Loucy (cell line): ENCODE results near the gene OCIAD2.

Experiments used
- H2AFZ ChIP-seq: fragments of 200-600 bp; sonication (generic); 2 replicates; pipeline ENCODE4 v1.6.0; 2016; ENCODE audit warnings: antibody characterized with exemption, mild to moderate bottlenecking, low read length, moderate library complexity
- H3F3A ChIP-seq: fragments of 200-600 bp; 2 replicates; pipeline ENCODE4 v1.6.0; 2016; ENCODE audit warnings: antibody characterized with exemption, low read depth, mild to moderate bottlenecking
- H3K27me3 ChIP-seq: fragments of 200-600 bp; sonication (generic); 2 replicates; pipeline ENCODE4 v1.6.1; 2014; ENCODE audit warnings: low read length, mild to moderate bottlenecking; ENCODE audit not compliant: insufficient read depth, poor library complexity, severe bottlenecking
- H3K36me3 ChIP-seq: fragments of 200-600 bp; sonication (generic); 2 replicates; pipeline ENCODE4 v1.6.1; 2016; ENCODE audit warnings: low read length; ENCODE audit not compliant: insufficient read depth
- H3K4me1 ChIP-seq: fragments of 200-600 bp; sonication (generic); 2 replicates; pipeline ENCODE4 v1.5.1; 2014; ENCODE audit warnings: low read length, mild to moderate bottlenecking; ENCODE audit not compliant: insufficient read depth, poor library complexity, severe bottlenecking
- H3K4me2 ChIP-seq: fragments of 200-600 bp; sonication (generic); 2 replicates; pipeline ENCODE4 v1.6.0; 2014; ENCODE audit warnings: antibody characterized with exemption, low read length, low read depth, mild to moderate bottlenecking; ENCODE audit not compliant: poor library complexity, severe bottlenecking
- H3K4me3 ChIP-seq: fragments of 200-600 bp; sonication (generic); 2 replicates; pipeline ENCODE4 v1.5.1; 2014; ENCODE audit warnings: low read length, mild to moderate bottlenecking, mixed read lengths; ENCODE audit not compliant: poor library complexity, severe bottlenecking
- H3K79me2 ChIP-seq: fragments of 200-600 bp; sonication (generic); 2 replicates; pipeline ENCODE4 v1.6.1; 2014; ENCODE audit warnings: low read length; ENCODE audit not compliant: insufficient read depth
- H3K9ac ChIP-seq: fragments of 200-600 bp; sonication (generic); 2 replicates; pipeline ENCODE4 v1.6.0; 2014; ENCODE audit warnings: mild to moderate bottlenecking, low read depth, low read length, moderate library complexity; ENCODE audit not compliant: poor library complexity, severe bottlenecking
- H3K9me2 ChIP-seq: fragments of 200-600 bp; sonication (generic); replicated peaks from 2 replicates; pipeline ENCODE4 v1.6.1; 2016; ENCODE audit warnings: low read depth, low read length, mixed read lengths
- H3K9me3 ChIP-seq: fragments of 200-600 bp; sonication (generic); 2 replicates; pipeline ENCODE4 v1.6.1; 2014; ENCODE audit warnings: mild to moderate bottlenecking, antibody characterized with exemption, low read length, low read depth; ENCODE audit not compliant: insufficient read depth
- H4K20me1 ChIP-seq: fragments of 200-600 bp; sonication (generic); 2 replicates; pipeline ENCODE4 v1.6.0; 2014; ENCODE audit warnings: antibody characterized with exemption, low read length, mild to moderate bottlenecking; ENCODE audit not compliant: insufficient read depth, poor library complexity, severe bottlenecking
- EZH2phosphoT487 ChIP-seq: fragments of 200-600 bp; IDR thresholded peaks from 2 replicates; pipeline ENCODE4 v1.6.1; 2018; ENCODE audit warnings: antibody characterized with exemption, mild to moderate bottlenecking, moderate library complexity, borderline replicate concordance
- TF ChIP-seq, protein P1 (sequence below): fragments of 200-600 bp; sonication (generic); conservative IDR thresholded peaks from 2 replicates; pipeline ENCODE4 v1.5.1; 2014; ENCODE audit warnings: mild to moderate bottlenecking, antibody characterized with exemption, low read length

The OCIAD2 gene

DNA sequence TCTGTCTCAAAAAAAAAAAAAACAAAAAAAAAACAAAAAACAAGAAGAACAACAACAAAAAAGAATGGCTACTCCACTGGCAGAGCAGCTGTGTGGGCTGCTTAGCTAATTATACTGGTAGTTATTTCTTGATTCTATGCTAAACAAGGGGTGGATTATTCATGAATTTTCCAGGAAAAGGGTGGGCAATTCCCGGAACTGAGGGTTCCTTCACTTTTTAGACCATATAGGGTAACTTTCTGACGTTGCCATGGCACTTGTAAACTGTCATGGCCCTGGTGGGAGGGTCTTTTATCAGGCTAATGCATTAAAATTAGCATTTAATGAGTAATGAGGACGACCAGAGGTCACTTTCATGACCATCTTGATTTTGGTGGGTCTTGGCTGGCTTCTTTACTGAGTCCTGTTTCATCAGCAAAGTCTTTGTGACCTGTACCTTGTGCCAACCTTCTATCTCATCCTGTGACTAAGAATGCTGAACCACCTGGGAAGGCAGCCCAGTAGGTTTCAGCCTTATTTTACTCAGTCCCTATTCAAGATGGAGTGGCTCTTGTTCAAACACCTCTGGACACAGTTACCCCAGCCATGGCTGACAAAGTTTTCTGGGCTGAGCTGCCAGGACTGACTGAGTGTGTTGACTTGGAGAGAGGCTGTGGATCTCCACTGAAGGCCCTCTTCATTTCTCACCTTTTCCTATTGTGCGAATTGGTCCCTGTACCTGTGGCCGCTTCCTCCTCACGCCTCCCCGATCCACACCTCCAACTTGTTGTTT, 1.3 kb upstream of the OCIAD2 start:
- Histone ChIP-seq H4K20me1 (peaks cover 3% of the 10 kb centered on the region), H3K27me3 (no peaks in the 10 kb centered on the region), H3K79me2 (peaks cover 29% of the 10 kb centered on the region), H3K9ac (no peak overlapping the region), H3K4me1 (peaks cover 31% of the 10 kb centered on the region), H3K4me3 (no peak overlapping the region), H3F3A (no peaks in the 10 kb centered on the region), H3K9me3 (no peaks in the 10 kb centered on the region), H2AFZ (no peak overlapping the region), H3K9me2 (no peaks in the 10 kb centered on the region), H3K36me3 (peaks cover 3% of the 10 kb centered on the region; the same call in 1 of the 2 replicates), H3K4me2 (no peak overlapping the region)
- TF ChIP-seq EZH2phosphoT487, result no peak
- TF ChIP-seq, protein P1, sequence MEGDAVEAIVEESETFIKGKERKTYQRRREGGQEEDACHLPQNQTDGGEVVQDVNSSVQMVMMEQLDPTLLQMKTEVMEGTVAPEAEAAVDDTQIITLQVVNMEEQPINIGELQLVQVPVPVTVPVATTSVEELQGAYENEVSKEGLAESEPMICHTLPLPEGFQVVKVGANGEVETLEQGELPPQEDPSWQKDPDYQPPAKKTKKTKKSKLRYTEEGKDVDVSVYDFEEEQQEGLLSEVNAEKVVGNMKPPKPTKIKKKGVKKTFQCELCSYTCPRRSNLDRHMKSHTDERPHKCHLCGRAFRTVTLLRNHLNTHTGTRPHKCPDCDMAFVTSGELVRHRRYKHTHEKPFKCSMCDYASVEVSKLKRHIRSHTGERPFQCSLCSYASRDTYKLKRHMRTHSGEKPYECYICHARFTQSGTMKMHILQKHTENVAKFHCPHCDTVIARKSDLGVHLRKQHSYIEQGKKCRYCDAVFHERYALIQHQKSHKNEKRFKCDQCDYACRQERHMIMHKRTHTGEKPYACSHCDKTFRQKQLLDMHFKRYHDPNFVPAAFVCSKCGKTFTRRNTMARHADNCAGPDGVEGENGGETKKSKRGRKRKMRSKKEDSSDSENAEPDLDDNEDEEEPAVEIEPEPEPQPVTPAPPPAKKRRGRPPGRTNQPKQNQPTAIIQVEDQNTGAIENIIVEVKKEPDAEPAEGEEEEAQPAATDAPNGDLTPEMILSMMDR, result no peak

DNA sequence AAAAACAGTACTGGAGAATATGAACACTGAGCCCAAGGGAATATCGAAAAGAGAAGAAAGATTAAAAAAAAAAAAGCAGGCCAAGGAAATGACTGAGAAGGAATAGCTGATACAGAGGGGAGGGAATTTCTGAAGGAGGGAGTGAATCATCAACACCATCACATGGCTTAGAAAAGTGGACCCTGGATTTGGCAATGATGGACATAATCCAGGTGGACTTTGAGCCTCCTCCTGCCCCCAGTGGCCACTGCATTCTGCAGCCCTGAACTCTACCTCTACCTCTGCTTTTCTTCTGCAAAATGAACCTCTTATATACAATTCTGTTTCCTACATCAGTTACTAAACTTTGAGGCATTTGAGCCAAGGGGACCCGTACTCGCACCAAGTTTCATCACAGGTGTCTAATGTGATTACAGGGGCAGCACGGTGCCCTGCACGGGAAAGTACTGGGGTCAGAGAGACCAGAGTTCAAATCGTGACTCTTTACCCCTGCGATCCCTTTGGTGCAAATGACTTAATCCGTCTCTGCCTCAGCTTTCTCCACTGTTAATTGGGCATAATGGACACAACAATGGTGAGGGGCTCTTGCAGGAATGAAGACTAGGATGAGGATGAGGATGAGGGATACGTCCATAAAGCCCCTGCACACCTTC, 1.1 kb downstream of the OCIAD2 start:
- TF ChIP-seq, protein P1, result peak; percentile 47
- TF ChIP-seq EZH2phosphoT487, result no peak
- no peaks in the 10 kb centered on the region for H3F3A ChIP-seq
- H3K4me3 ChIP-seq, result peak overlapping the region; percentile 98
- H3K9me2 ChIP-seq, result no peaks in the 10 kb centered on the region
- peaks cover 30% of the 10 kb centered on the region for H3K79me2 ChIP-seq
- peaks cover 51% of the 10 kb centered on the region for H3K4me1 ChIP-seq
- no peaks in the 10 kb centered on the region for H3K9me3 ChIP-seq
- H3K9ac ChIP-seq, result peak overlapping the region; percentile 91
- peaks cover 12% of the 10 kb centered on the region; the same call in 1 of the 2 replicates for H3K36me3 ChIP-seq
- H3K4me2 ChIP-seq, result peak overlapping the region; percentile 85
- H3K27me3 ChIP-seq, result no peaks in the 10 kb centered on the region
- H4K20me1 ChIP-seq, result peaks cover 5% of the 10 kb centered on the region
- H2AFZ ChIP-seq, result no peak overlapping the region

DNA sequence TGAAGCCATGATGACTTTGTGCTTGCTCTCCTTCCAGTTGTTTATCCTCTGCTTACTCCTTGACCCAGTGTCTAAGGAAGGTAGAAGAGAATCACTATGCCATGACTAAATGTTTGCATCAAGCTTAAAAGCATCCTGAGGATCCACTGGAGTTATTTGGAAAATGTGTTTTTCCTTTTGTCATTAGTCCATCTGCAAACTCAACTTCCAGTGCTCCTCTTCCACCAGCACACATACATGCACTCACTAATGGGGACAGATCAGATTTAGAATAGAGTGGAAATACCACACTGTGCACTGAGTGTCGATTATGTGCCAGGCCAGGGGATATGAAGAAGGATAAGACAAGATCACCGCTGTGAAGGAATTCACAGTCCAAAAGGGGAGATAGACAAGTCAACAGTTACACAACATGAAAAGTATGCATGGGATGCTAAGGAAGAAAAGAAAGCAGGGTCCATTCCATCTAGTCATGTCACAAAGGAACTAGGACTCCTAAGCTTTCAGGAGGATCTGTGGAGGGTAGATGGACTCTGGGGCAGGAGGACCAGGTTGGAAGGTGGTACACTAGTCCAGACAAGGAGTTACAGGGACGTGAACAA, 1.9 kb downstream of the OCIAD2 start:
- Histone ChIP-seq H3K36me3 (peaks cover 12% of the 10 kb centered on the region; the same call in 1 of the 2 replicates), H3K4me3 (peak overlapping the region; percentile 98), H3K9me3 (no peaks in the 10 kb centered on the region), H3K4me1 (peaks cover 57% of the 10 kb centered on the region), H3K9ac (no peak overlapping the region), H4K20me1 (peaks cover 5% of the 10 kb centered on the region), H3F3A (0 out of 2 replicates have a peak, but pooled peaks cover 2% of the 10 kb centered on the region), H3K27me3 (no peaks in the 10 kb centered on the region), H3K79me2 (peaks cover 30% of the 10 kb centered on the region), H3K9me2 (no peaks in the 10 kb centered on the region), H3K4me2 (peak overlapping the region; percentile 85), H2AFZ (no peak overlapping the region)
- no peak for TF ChIP-seq EZH2phosphoT487
- TF ChIP-seq, protein P1, result no peak
